Heart left ventricle (tissue), 16 donors: ENCODE data around the gene SLC4A7. TPM values are rescaled to one million over a fixed set of nuclear protein-coding genes. Genes with fewer than 3 reads are reported as not detected.

ENCODE experiments used
- ATAC-seq, 4 donors: fragments of 200-7000 bp; cut with Tn5 transposase; one replicate each; pipeline ENCODE4 v1.9.1; 2020 to 2022; ENCODE audit warnings: moderate library complexity in 4 of 4, mild to moderate bottlenecking in 3 of 4, moderate number of reproducible peaks in 1 of 4
- DNase-seq, 5 donors: peaks; one replicate each; pipeline ENCODE4 v3.0.0-alpha.2; 2020
- H3K27ac ChIP-seq, 12 donors: fragments of 200-600 bp; sonication (generic) in 4 of 12; one replicate each; pipeline versions ENCODE4 v1.5.0 to v1.8.0; 2016 to 2022; ENCODE audit warnings: mild to moderate bottlenecking in 2 of 12
- H3K27me3 ChIP-seq, 9 donors: fragments of 200-600 bp; sonication (generic) in 2 of 9; one replicate each; pipeline versions ENCODE4 v1.5.1 to v1.8.0; 2016 to 2022; ENCODE audit warnings: mild to moderate bottlenecking in 3 of 9
- H3K36me3 ChIP-seq, 9 donors: fragments of 200-600 bp; sonication (generic) in 2 of 9; one replicate each; pipeline versions ENCODE4 v1.5.0 to v1.8.0; 2018 to 2022; ENCODE audit warnings: mild to moderate bottlenecking in 2 of 9
- H3K4me1 ChIP-seq, 12 donors: fragments of 200-600 bp; sonication (generic) in 4 of 12; one replicate each; pipeline versions ENCODE4 v1.5.0 to v1.8.0; 2016 to 2022; ENCODE audit warnings: mild to moderate bottlenecking in 3 of 12
- H3K4me3 ChIP-seq, 12 donors: fragments of 200-600 bp; sonication (generic) in 4 of 12; one replicate each; pipeline versions ENCODE4 v1.5.0 to v1.8.0; 2017 to 2022; ENCODE audit warnings: mild to moderate bottlenecking in 9 of 12, moderate library complexity in 4 of 12
- H3K9me3 ChIP-seq, 12 donors: fragments of 200-600 bp; sonication (generic) in 4 of 12; one replicate each; pipeline versions ENCODE4 v1.5.0 to v1.8.0; 2016 to 2022; ENCODE audit warnings: mild to moderate bottlenecking in 1 of 12
- CTCF ChIP-seq, 12 donors: fragments of 200-600 bp; sonication (generic) in 4 of 12; IDR thresholded peaks; one replicate each; pipeline versions ENCODE4 v1.5.0 to v1.8.0; 2018 to 2022; ENCODE audit warnings: antibody characterized with exemption in 12 of 12, mild to moderate bottlenecking in 5 of 12
- POLR2A ChIP-seq, 2 donors: fragments of 450-650 bp; IDR thresholded peaks; one replicate each; pipeline ENCODE4 v1.6.1; 2017; ENCODE audit warnings: antibody characterized with exemption in 2 of 2, mild to moderate bottlenecking in 2 of 2, moderate library complexity in 2 of 2
- WGBS, 4 donors: extraction: QIAGEN DNeasy Blood & Tissue Kit in 2 of 4; methylation state at CpG; one replicate each; pipeline versions ENCODE4 v1.1.5 to v1.1.7; 2013 to 2018; 5-methylcytosine and 5-hydroxymethylcytosine counted together
- intact Hi-C, 10 donors: fragments of 100-400 bp; cut with DNase I; formaldehyde crosslinking; loops; one replicate each; pipeline versions ENCODE4 v1.11.1 to v1.14.2; 2022
- polyA plus RNA-seq, 2 donors: library from polyadenylated mRNA; stranded (reverse); fragments of 200-250 nt; gene quantifications; one replicate each; pipeline ENCODE4 v1.2.3, GENCODE V29; 2013
- total RNA-seq, 9 donors: library from RNA; depleted of rRNA in 2 of 9; stranded (reverse); fragments of >200 nt in 2 of 9; fragmentation: NEBNext Ultra II Directional in 3 of 9; extraction: Animal tissue kit (Norgen Biotek cat#: 25700) in 3 of 9; gene quantifications; one replicate each; pipeline versions ENCODE4 v1.1.0 to v1.2.4, GENCODE V29; 2016 to 2023
- donor health status: ischemic (EF 13 %, LVEDD 7.1; RV severe dilation, severe dysfunction).
- donor health status: healthy with polysubstance abuse.
- donor health status: DM: no; HTN: yes; CAD: no.
- donor health status: DM: no; HTN: no; CAD: no.
- donor health status: ischemic (EF 25% LVEDD 6.9; RV normal size, moderate dysfunction).
- donor health status: ischemic (EF 25% LVEDD 5.7; RV mildly dilated, moderate dysfunction).
- donor health status: healthy.
- donor health status: DM: yes; HTN: yes; CAD: no.
- donor health status: ischemic (EF 35%, LVEDD 5.7; RV mildly dilated, moderate dysfunction).
- donor health status: nonischemic (EF 11% LVEDD 7.7; RV severe dilation, severe dysfunction).
- donor health status: DM: yes; HTN: yes; CAD: no.
- donor health status: PGD.
- donor health status: ischemic (EF 29% LVEDD 5.4; RV normal size, mild dysfunction).
- donor health status: nonischemic (EF 23%, LVEDD 6.1; RV moderate dilation, normal function).

The SLC4A7 gene
- total and polyA plus RNA-seq, 11 donors: 2.2 to 25.4 (median 15.0) TPM

DNA sequence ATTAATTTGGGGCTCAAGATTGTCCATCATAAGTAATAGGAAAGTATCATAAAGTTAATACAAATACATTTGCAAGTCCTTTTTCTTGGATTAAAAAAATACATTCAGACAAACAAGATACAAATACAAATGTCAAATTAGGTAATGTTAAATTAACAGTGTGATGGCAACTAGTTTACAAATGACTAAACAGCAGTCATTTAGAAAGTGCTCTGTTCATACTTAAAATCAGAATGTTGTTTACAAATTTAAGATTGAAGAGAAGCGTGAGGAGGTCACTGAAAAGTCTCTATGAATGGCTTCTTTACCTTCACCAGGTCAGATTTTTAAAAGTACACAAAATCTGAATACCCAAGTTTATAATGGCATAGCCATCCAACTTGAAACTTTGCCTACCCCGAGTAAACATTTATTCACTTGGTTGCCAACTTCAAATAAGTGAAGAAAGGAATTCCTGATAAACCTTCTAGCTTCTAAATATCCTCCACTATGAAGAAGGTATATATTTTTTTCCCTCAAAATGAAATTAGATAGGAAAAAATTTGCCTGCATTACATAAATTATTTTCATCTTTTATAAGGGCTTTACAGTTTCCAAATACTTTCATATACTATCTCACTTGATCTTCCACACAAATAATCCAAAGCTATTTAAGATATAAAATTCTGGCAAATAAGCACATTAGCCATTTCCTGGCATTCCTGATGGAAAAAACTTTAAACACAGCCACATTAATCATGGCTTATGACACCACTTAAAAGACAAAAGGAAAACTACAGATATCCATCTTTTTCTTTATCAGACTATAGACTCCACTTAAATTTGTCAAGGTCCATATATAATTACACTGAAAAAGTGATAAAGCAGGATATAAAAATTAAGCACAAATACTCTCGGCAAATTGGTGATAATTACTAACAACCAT is 103.5 kb downstream of the SLC4A7 start:
- Histone ChIP-seq H3K4me3 (no peak overlapping the region), H3K36me3 (peaks cover 0 to 84% (median 23%) of the 10 kb centered on the region in 9 donors), H3K27me3 (no peaks in the 10 kb centered on the region), H3K4me1 (no peaks in the 10 kb centered on the region), H3K27ac (no peak overlapping the region), H3K9me3 (no peaks in the 10 kb centered on the region)
- DNase-seq (no peak), ATAC-seq (no peak)
- intact Hi-C loops: no loop called here
- TF ChIP-seq POLR2A (IDR thresholded peaks at IDR 0.05): no peak
- no peak for TF ChIP-seq CTCF (IDR thresholded peaks at IDR 0.05)
- WGBS, 4 donors: 82 to 91% (median 87%) methylated on average over 3 of the region's 3 CpGs

- H3K27ac ChIP-seq: no peak overlapping the region
- H3K4me1 ChIP-seq: no peaks in the 10 kb centered on the region
- TF ChIP-seq CTCF (IDR thresholded peaks at IDR 0.05) (no peak), POLR2A (IDR thresholded peaks at IDR 0.05) (no peak)
- no peaks in the 10 kb centered on the region for H3K9me3 ChIP-seq
- H3K36me3 ChIP-seq: peaks cover 0 to 60% (median 18%) of the 10 kb centered on the region in 9 donors
- DNase-seq: no peak
- H3K4me3 ChIP-seq: no peak overlapping the region
- no peaks in the 10 kb centered on the region for H3K27me3 ChIP-seq
- intact Hi-C loops: no loop called here
- ATAC-seq: no peak
These were observed 105.9 kb downstream of the SLC4A7 start for GRCh38 chr3:27378331-27378730.

DNA sequence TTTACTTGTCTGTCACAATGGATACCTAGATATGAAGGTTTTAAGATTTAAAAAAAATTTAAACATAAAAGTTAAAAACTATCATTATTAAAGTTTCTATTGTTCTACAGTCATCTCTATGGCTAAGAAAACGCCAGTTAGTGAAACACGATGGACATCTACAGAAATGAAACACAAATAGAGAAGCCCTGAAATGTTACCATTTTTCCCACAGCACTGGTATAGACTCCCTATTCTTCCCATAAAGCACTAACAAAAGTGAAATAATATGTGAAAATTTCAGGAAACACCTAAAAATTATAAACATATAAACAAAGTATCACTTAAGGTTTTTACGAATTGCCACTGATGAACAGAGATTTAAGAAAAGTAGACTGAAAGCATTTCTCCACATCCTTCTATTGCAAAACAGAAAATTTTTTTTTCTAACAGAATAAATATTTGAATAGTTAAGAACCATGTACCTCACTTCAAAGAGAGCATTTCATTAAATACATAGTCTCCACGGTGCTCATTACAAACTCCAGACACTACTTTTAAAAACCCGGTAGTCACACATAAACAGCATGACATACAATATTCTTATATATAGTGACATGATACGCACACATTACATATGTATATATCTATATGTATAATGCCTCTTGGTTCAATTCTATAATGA is 107.9 kb downstream of the SLC4A7 start:
- H3K36me3 ChIP-seq: peaks cover 0 to 41% (median 9%) of the 10 kb centered on the region in 9 donors
- H3K27me3 ChIP-seq: no peaks in the 10 kb centered on the region
- intact Hi-C loops: no loop called here
- H3K4me3 ChIP-seq: no peak overlapping the region
- H3K27ac ChIP-seq: no peak overlapping the region
- no peaks in the 10 kb centered on the region for H3K9me3 ChIP-seq
- ATAC-seq (no peak), DNase-seq (no peak)
- no peaks in the 10 kb centered on the region for H3K4me1 ChIP-seq
- WGBS, 4 donors: 88 to 98% (median 96%) methylated on average over 6 of the region's 6 CpGs
- TF ChIP-seq CTCF (IDR thresholded peaks at IDR 0.05): no peak
- TF ChIP-seq POLR2A (IDR thresholded peaks at IDR 0.05): no peak
